Hindlimb muscle (tissue), 1 donor: ENCODE results near the gene PPP1CA. TPM values are rescaled to one million over a fixed set of nuclear protein-coding genes. Genes with fewer than 3 reads are reported as not detected.

Experiments
- DNase-seq: peaks from one replicate; pipeline ENCODE4 v3.0.0-alpha.2; 2013
- polyA plus RNA-seq: library from polyadenylated mRNA; unstranded; fragments of 120-200 nt; gene quantifications from one replicate; pipeline ENCODE4 v1.2.1, GENCODE V29; 2013; ENCODE audit not compliant: insufficient read length

PPP1CA gene
- polyA plus RNA-seq = 146 TPM

DNA sequence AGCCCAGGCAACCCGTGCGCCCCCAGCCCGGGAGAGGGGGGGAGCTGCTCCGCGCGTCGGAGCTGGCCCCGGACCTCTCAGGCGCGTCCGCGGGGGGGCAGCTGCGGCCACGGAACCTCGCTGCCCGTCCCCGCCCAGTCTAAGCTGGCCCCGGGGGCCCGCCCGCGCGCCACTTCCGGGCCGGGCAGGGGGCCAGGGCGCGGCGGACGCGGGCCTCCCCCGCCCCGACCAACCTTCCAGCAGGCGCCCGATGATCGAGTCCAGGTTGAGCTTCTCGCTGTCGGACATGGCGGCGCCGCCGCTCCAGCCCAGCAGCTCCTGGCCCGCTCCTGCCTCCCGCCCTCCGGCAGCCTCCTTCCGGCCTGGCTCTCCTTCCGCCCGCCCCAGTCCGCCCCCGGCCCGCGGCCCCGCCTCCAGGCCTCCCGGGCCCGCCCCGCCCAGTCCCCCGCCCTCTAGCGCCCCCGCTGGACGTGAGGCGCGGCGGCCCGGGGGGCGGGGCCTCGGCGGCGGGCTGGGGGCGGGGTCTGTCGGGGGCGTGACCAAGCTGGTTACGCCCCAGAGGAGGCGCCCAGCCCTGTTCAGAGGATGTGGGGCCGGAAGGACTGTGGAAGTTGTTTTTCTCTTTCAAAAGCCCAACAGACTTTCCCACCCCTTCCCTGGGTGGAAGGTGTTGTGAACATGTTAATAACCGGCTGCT lies at the start of gene PPP1CA:
Gene PPP1CA (minus strand): TSS at position 364 of the 697 bp plus-strand sequence. CDS start 76 bp downstream, at position 288.
- DNase-seq = peak; percentile 89

DNA sequence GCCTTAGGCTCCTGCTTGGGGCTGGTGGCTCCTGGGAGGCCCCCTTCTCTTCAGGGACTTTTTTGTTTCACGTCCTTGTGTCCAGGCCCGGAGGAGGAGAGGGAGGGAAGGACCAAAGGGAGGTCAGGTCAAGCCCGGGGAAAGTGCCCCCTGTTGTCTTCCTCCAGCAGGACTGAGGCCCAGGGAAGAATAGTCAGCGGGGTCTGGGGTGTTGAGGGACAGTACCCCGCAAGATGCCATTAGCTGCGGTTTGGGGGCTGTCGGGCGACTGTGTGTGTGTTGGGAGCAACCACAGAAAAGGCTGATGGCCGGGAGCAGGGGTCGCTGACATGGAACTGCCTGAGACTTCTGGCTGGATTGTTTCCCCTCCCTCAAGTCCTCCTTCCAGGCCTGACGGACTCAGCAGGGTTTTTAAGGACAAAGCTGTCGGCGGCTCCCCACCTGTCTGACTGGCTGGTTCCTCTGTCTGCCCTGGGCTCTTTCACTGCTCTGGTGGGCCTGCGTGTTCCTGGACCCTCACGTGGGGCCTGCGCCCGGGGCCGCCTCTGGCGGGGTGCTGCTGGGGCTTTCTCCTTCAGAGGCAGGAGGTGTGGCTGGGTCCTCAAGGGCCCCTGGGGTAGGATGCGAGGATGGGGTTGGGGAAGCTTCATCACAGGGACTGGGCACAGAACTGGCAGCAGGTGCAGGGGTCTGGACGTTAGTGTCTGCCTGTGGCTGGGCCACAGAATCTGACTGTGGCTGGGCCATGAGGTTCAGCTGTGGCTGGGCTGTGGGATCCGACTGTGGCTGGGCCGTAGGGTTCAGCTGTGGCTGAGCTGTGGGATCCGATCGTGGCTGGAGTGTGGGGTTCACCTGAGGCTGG lies 49.4 kb upstream of the PPP1CA start:
- DNase-seq = no peak

DNA sequence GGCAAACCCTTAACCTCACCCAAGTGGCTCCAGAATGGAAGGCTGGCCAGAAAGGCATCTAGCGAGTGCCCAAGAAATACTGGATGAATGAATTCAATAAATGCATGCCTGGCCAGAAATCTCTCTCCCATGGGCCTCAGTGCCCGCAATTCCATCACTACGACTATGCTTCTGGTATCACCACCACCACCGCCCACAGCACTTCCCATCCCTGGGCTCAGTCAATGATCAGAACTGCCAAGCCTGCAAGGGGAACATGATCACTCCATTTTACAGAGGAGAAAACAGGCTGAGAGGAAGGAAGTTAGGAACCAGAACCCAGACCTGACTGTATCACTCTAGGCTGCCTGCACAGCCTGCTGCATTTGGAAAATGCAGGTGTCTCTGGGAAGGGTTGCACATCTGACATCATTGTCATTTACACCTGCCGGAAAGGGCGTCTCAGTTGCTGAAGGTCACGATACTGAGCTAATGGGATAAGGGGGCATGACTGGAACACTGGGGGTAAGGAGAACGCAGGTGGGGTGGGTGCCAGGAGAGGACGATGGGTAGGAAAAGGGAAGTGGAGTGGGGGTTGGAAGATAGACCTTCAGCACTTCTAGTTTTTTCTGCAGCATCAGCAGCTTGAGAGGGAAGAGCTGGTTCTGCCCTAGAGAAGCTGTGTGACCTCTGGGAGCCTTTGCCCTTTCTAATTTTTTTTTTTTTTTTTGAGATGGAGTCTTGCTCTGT lies 47.6 kb upstream of the PPP1CA start:
- DNase-seq = no peak

DNA sequence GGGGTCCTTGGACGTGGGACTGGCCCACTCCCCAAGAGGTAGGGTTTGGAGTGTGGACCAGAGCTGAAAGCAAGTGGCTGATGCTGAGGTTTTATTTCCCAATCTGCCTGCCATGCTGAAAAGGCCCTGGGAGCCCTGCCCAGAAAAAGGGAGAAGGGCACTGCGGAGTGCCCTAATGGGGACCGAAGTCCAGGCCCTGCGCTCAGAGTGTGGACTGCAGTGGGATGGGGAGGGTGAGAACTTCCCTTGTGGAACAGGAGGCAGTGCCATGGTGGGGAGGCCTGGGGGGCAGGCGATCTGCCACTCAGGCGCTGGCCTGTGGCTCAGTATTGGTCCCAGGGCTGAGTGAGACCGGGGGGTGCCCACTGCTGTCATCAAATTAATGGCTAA lies 46.6 kb upstream of the PPP1CA start:
- no peak for DNase-seq

DNA sequence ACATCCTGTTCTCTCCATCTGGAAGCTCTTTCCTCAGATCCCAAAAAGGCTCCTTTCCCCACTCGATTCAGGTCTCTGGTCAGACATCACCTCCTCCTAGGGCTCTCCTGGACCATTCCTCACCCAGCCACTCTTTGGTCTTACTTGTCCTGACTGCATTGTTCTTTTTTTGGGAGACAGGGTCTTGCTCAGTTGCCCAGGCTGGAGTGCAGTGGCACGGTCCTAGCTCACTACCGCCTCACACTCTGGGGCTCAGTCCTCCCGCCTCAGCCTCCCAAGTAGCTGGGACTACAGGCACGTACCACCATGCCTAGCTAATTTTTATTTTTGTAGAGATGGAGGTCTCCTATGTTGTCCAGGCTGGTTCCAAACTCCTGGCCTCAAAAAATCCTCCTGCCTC lies 43.9 kb upstream of the PPP1CA start:
- no peak for DNase-seq

DNA sequence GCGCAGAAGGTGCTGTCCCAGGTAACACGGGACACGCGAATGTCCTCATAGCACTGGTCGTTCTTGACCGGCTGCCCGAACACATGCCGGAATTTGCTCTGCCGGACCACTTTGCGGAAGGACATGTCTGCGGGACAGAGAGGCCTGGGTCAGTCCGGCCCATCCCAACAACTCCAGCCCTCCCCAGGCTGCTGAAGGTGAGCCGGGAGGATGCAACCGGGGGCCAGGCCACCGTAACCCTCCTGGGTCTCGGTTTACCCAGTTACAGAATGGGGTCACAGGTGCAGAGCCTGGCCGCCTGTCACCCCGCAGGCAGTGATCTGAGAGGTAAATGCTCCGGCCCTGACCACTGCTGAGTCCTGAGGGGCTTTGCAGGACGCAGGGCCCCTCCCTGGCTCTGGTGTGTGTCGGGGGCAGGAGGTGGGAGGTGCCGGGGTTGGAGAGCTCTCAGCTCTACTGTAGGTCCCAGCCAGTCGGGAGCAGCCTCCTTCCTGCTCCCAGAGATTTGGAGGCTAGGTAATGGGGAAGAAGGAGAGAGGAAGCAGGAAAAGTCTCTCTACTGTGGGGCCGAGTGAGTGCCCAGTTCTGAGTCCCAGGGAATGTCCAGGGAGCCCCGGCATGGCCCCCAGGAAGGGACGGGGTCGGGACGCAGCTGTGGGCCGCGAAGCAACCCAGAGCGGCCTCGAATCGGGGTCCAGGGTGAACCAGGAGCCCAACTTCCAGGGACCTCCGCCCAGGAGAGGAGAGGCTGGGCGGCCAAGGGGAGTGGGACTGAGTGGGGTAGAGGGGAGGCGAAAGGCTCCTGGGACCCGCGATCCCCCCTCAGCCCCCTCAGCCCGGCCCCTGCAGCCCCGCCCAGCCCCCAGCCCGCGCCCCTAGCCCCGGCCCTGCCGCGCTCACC lies 41.1 kb upstream of the PPP1CA start:
- DNase-seq = no peak

DNA sequence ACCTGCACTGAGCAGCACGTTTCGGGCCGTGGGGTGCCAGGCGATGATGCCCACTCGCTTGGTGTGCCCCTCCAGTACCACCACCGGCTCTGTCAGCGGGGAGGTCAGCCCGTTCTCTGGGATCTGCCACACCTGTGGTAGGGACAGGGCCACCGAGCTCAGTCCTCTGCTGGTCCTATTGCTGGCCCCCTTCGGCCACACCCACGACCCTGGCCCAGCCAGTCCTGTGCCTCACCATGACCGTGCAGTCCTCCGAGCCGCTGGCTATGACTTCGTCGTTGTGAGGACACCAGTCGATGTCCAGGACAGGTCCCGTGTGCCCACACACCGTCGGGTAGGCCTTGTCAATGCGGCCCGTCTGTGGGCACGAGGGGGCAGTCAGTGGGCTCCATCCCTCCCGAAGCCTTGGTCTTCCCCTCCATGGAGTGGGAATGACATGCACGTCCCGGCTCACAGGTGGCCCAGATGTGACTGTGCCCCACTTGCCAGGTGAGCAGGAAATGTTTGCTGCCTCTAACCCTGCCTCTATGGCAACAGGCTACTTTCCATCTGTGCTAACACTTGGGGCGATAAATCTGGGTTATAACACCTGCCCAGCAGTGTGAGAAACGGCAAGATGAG lies 40.2 kb upstream of the PPP1CA start:
- no peak for DNase-seq

DNA sequence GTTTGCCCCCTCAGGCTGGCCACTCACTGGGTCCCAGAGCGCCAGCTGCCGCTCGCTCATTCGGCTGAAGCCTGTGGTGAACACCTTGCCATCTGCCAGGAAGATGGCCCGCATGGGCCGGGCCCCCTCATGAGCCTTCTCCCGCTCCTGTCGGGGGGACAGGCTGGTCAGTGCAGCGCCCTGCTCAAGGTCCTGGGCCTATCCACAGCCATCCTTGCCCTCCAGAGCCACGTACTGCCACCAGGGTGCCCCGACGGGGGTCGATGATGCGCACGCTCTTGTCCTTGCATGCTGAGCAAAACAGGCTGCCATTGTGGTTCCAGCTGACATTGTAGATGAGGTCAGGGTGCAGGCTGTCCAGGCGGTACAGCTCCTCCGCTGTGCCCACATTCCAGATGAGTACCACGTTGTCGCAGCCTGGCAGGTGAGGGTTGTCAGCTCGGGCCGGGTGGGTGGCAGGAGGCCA lies 39.5 kb upstream of the PPP1CA start:
- no peak for DNase-seq

DNA sequence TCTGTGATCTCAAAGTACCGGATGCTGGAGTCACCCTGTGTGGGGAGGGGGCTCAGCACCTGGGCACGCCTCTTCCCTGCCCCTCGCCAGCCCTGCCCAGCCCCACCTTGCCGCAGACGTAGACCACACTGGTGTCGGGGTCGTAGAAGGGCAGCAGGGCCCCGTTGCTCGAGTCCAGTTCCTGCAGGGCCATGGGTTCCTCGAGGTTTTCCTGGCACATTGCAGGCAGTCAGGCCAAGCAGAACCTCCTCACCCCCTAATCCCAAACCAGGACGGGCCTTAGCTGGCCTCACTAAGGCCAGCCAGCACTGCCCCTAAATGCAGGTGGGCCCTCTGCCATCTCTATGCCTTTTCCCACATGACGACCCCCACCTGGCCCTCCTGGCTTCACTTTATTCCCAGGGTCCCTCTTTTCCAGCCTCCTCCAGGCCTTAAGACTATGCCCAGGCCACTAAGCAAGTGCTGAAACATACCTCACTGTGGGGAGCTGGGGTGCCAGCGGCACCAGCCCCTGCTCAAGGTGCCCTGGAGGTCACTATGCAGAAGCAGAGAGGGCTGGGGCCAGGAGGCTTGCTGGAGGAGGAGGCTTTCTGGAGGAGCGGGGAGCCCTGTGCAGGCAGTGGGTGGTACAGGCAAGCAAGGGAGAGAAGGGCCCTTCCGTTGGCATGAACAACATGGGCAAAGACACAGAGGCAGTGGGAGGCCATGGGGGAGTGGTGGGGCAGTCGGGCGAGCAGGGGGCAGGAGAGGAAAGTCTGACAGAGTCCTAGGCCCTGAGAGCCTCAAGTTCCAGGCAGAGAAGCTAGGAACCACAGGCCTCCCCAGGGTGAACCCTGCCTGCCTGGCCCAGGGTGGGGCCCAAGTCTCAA lies 38.8 kb upstream of the PPP1CA start:
- DNase-seq = no peak

DNA sequence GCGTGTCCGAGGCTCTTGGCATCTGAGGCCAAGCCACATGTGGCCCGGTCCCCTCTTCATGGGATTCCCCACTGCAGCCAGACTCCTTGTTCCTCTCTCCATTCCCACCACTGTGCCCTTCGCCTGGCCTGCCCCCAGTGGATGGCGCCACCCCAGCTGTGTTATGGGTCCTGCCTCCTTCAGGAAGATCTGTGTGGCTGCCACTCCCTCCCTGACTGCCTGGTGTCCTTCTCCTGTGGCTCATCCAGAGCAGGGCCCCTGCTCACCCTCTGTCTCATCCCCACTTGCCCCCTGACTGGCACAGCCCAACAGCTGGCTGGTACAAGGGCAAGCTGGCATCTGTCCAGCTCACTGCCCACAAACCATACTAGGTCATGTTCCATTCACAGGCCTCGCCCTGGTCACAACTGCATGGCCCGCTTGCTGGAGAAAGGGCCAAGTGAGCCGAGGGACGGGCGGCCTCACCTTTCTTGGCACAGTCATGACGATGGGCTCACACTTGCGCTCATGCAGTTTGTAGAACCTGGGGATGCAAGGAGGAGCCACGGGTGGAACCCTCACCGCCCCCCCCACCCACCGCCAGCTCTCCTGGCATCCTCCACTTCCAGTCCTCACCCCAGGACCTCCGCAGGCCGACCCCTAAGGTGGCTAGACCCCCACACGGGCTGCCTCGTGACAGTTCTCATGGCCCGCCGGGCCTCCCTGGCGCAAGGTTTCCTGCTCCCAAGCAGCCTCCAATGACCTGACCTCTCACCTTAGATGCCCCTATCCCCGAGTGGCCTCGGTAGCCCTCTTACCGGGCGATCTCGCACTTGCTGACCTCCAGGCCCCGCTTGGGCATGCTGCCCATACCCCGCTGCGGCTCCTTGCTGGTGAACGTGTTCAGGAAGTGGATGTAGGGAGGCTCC lies 37.9 kb upstream of the PPP1CA start:
- no peak for DNase-seq

DNA sequence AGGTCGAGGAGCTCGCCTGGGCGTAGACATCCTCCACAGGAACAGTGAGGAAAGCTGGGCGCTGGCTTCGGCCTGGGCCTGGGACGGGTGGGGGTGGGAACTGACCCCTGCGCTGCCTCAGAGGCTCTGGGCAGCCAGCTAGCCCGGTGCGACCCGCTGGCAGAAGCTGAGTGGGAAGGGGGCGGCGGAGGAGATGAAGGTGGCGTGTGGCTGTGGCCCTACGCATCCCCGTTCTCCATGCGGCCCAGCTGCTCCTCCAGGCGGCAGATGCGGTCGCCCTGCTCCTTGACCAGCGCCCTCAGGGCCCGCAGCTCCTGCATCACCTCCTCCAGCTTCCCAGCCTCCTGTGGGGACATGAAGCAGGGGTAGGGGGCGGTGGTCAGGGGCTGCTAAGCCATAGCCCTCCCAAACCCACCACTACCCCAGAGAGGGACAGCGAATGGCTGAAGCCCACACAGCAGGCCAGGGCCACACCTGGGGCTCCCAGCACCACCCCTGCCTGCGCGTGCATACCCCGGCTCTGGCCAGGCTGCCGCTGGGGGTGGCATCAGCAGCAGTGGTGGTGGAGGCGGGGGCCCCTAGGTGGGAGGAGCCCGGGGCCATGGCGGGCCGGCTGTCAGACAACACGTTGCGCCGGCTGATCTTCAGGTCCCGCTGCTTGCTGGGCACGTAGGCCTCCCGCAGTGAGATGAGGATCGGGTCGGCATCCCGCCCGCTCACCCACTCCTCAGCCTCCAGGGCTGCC lies 36.7 kb upstream of the PPP1CA start:
- DNase-seq = no peak

DNA sequence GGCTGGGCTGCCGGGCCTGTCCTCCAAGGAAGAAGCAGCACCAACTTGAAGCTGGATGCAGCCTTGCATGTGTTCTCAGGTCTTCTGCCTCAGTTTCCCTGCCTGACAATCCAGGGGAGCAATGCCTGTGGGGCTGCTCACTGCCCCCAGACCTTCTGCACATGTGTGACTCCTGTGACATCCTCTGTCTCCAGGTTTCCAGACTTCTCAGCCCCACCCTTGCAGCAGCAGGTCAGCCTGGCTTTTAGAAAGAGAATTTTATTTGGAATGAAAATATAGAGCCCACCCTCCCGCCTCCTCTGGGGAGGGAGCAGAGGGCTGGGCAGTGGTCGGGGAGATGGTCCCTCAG lies 36.1 kb upstream of the PPP1CA start:
- no peak for DNase-seq

DNA sequence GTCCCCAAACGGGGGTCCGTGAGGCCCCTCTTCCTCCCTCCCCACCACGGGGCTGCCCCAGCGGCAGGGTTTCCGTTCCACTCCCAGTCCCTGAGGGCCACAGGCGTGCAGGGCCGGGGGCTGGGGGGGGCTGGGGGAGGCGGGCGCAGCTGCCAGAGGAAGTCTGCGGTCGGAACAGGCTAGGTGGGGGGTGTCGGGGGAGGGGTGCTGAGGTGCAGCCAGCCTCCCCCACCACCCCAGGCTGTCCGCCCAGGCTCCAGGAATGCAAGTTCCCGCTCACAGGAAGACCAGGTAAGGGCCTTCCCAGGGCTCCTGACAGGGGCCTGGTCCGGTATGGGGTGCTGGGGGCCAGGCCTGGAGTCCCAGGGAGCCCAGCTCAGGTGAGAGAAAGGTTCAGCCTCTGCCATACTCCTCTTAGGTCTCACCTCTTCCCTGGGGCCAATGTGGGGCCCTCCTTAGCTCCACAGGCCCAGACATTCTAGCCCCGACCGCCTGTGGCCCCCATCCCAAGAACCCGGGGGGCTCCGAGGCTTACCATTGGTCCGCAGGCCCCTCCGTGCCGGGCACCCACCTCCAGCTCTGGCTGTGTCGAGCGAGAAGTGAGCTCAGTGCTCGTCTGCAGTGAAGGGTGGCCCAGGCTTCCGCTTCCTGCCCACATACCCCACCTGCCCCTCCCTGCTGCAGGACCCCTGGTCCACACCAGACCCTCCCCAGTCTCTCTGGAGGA lies 35.6 kb upstream of the PPP1CA start, which contains the start of gene PTPRCAP:
Gene PTPRCAP (minus strand): TSS at position 601 of the 727 bp plus-strand sequence. CDS start 63 bp downstream, at position 538.
- DNase-seq = no peak

DNA sequence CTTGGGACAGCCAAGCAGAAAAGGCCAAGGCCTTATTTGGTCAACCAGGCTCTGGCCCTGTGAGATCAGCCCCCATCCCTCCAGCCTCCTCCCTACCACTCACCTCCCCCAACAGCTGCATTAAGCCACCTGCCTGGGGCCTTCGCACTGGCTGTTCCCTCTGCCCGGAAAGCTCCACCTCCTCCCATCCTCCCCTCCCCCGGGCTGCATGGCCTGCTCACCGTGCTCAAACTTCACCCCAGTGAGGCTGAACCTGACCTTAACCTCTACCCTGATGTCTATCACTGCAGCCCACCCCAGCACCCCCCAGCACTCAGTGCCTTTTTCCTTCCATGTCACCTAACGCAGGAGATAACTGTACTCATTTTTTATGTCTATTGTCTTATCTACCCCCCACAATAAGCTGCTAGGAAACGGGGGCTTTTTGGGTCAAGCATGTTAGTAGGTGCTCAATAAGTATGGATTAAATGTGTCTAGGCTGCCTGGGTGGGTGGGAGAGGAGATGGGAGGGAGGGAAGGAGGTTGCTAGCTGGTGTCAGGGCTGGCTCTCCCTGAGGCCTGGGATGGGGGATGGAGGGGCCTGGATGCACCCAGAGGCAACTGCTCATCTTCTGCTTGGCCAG lies 34.9 kb upstream of the PPP1CA start:
- DNase-seq = no peak

DNA sequence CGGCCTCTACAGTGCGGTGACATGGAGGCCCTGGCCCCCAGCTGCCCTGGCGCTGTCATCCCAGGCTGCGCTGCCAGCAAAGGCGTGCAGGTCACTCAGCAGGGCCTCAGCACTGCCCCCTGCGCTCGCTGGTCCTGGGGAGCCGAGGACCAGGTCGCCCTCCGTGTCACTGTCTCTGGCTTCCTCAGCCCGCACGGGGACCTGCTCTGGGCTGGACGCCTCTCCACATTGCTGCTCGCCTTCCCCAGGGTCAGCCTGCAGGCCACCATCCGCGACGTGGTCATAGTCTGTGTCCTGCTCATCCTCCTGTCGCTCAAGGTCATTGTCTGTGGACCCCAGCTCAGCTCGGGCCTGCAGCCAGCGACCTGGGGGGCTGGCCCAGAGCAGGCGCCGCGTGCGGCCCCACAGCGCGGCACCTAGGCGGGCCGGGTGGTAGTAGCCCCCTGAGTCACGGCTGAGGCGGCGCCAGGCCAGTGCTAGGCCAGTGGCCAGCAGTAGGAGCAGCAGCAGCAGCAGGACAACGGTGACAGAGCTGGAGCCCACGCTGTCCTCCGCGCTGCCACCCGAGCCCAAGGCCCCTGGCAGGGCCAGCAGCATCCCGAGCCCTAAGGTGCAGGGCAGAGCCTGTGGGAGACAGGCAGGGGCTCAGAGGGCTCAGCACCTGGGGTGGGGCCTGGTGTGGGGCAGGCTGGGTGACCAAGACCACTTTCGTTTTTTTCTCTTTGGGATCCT lies 34.2 kb upstream of the PPP1CA start:
- no peak for DNase-seq

DNA sequence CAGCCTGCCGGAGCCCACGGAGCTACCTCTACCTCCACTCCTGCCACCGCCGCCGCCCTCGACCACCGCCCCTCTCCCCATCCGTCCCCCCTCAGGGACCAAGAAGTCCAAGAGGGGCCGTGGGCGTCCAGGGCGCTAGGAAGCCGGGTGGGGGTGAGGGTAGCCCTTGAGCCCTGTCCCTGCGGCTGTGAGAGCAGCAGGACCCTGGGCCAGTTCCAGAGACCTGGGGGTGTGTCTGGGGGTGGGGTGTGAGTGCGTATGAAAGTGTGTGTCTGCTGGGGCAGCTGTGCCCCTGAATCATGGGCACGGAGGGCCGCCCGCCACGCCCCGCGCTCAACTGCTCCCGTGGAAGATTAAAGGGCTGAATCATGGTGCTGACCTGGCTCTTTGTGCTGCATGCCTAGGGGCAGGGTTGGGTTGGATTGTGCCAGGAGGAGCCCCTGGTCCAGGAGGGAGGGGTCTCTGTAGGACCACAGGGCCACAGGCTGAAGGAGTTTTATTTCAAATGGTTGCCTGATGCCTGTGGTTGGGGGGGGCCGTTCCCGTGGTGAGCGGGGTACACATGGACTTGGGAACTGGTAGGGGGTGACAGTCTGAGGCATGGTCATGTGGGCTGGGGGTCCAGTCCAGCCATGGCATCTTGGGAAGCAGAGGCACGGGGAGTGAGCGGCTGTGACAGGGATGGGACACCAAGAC lies 33.5 kb upstream of the PPP1CA start:
- no peak for DNase-seq
